SK-N-SH (cell line): ENCODE measurements around the gene PLA2G3. TPM values are rescaled to one million over a fixed set of nuclear protein-coding genes. Genes with fewer than 3 reads are reported as not detected.

Source experiments
- CTCF ChIA-PET: fragments of 300-600, 350-600 bp; formaldehyde crosslinking; extraction: SDS; loops from one replicate; lab custom pipeline; 2021; lab: Yijun Ruan, JAX
- POLR2A ChIA-PET: fragments of 350-600 bp; sonication (Branson Sonifier 250); formaldehyde crosslinking; extraction: SDS; loops from one replicate; lab custom pipeline; 2020; ENCODE audit warnings: antibody characterized with exemption, inconsistent platforms; lab: Yijun Ruan, JAX
- DNase-seq: peaks from one replicate; pipeline ENCODE4 v3.0.0; 2012
- H2AFZ ChIP-seq: fragments of 200-600 bp; sonication (generic); 2 replicates; pipeline ENCODE4 v1.8.1; 2016; ENCODE audit warnings: antibody characterized with exemption, mild to moderate bottlenecking, low read depth
- H3F3A ChIP-seq: fragments of 200-600 bp; sonication (generic); replicated peaks from 2 replicates; pipeline ENCODE3; 2016; ENCODE audit warnings: antibody characterized with exemption, mild to moderate bottlenecking; ENCODE audit not compliant: insufficient read depth
- H3K27ac ChIP-seq, 2 experiments: fragments of 200-500 bp in 1 of 2; fragments of 200-600 bp in 1 of 2; sonication (Bioruptor generic) in 1 of 2; sonication (generic), shearing (Covaris generic) in 1 of 2; 2 replicates each; pipeline versions ENCODE4 v1.5.1 to v1.6.1; 2014 to 2016; ENCODE audit warnings: low read depth in 2 of 2, inconsistent platforms in 1 of 2, low read length in 1 of 2, mild to moderate bottlenecking in 1 of 2, mixed read lengths in 1 of 2
- H3K27me3 ChIP-seq: fragments of 200-600 bp; sonication (generic), shearing (Covaris generic); 2 replicates; pipeline ENCODE4 v1.6.1; 2016; ENCODE audit warnings: mixed run types; ENCODE audit not compliant: insufficient read depth
- H3K36me3 ChIP-seq, 2 experiments: fragments of 200-500 bp in 1 of 2; fragments of 200-600 bp in 1 of 2; sonication (Bioruptor generic) in 1 of 2; sonication (generic) in 1 of 2; replicated peaks in 1 of 2; 2 replicates each; pipeline versions ENCODE3 to v1.5.1; 2014 to 2016; ENCODE audit warnings: low read length in 1 of 2, mild to moderate bottlenecking in 1 of 2; ENCODE audit not compliant: insufficient read depth in 2 of 2, control insufficient read depth in 1 of 2
- H3K4me1 ChIP-seq, 2 experiments: fragments of 200-500 bp in 1 of 2; fragments of 200-600 bp in 1 of 2; sonication (Bioruptor generic) in 1 of 2; sonication (generic), shearing (Covaris generic) in 1 of 2; 2 replicates each; pipeline versions ENCODE4 v1.5.1 to v1.6.1; 2014 to 2016; ENCODE audit warnings: low read depth in 1 of 2, low read length in 1 of 2, mixed run types in 1 of 2; ENCODE audit not compliant: insufficient read depth in 2 of 2, control insufficient read depth in 1 of 2
- H3K4me2 ChIP-seq: fragments of 200-600 bp; sonication (generic), shearing (Covaris generic); 2 replicates; pipeline ENCODE4 v1.6.1; 2017; ENCODE audit warnings: mixed run types
- H3K4me3 ChIP-seq, 2 experiments: fragments of 200-500 bp in 1 of 2; fragments of 200-600 bp in 1 of 2; sonication (Bioruptor generic) in 1 of 2; sonication (generic), shearing (Covaris generic) in 1 of 2; 2 replicates each; pipeline versions ENCODE4 v1.5.1 to v1.8.1; 2014 to 2016; ENCODE audit warnings: low read depth in 2 of 2, inconsistent platforms in 1 of 2, low read length in 1 of 2, mild to moderate bottlenecking in 1 of 2, mixed read lengths in 1 of 2, moderate library complexity in 1 of 2
- H3K79me2 ChIP-seq: fragments of 200-600 bp; sonication (generic); 2 replicates; pipeline ENCODE4 v1.8.1; 2017; ENCODE audit warnings: mild to moderate bottlenecking; ENCODE audit not compliant: insufficient read depth
- H3K9ac ChIP-seq: fragments of 200-600 bp; sonication (generic); 2 replicates; pipeline ENCODE4 v1.6.1; 2017; ENCODE audit warnings: mixed run types
- H3K9me2 ChIP-seq: fragments of 200-600 bp; sonication (generic); 2 replicates; pipeline ENCODE4 v1.6.1; 2017; ENCODE audit warnings: mixed run types
- H3K9me3 ChIP-seq: fragments of 200-600 bp; sonication (generic); 2 replicates; pipeline ENCODE4 v1.6.1; 2017; ENCODE audit warnings: mixed run types, mild to moderate bottlenecking, moderate library complexity
- H4K20me1 ChIP-seq: fragments of 200-600 bp; sonication (generic); 2 replicates; pipeline ENCODE4 v1.6.1; 2017; ENCODE audit warnings: mild to moderate bottlenecking, mixed run types; ENCODE audit not compliant: insufficient read depth
- CHD2 ChIP-seq: fragments of 150-350 bp; IDR thresholded peaks from 2 replicates; pipeline ENCODE4 v1.6.1; 2018; ENCODE audit warnings: low read length; ENCODE audit not compliant: partially characterized antibody
- ELF1 ChIP-seq: IDR thresholded peaks from 2 replicates; pipeline ENCODE4 v1.4.0; 2012
- EP300 ChIP-seq, 2 experiments: IDR thresholded peaks; 2 replicates each; pipeline versions ENCODE4 v1.4.0 to v1.6.1; 2012; ENCODE audit warnings: borderline replicate concordance in 1 of 2, low read depth in 1 of 2, low read length in 1 of 2
- EZH2phosphoT487 ChIP-seq: fragments of 200-600 bp; sonication (generic); IDR thresholded peaks from 2 replicates; pipeline ENCODE4 v1.6.1; 2017; ENCODE audit warnings: low read depth, mixed run types, mild to moderate bottlenecking, antibody characterized with exemption, moderate library complexity, borderline replicate concordance
- FOXM1 ChIP-seq: IDR thresholded peaks from 2 replicates; pipeline ENCODE4 v1.4.0; 2012; ENCODE audit warnings: low read depth, mild to moderate bottlenecking
- GABPA ChIP-seq: IDR thresholded peaks from 2 replicates; pipeline ENCODE4 v1.4.0; 2012; ENCODE audit warnings: low read depth, mild to moderate bottlenecking
- IRF3 ChIP-seq: fragments of 150-350 bp; IDR thresholded peaks from 2 replicates; pipeline ENCODE4 v1.6.1; 2016; ENCODE audit warnings: mild to moderate bottlenecking, low read depth, low read length
- JUND ChIP-seq: IDR thresholded peaks from 2 replicates; pipeline ENCODE4 v1.4.0; 2012
- MEF2A ChIP-seq: IDR thresholded peaks from 2 replicates; pipeline ENCODE4 v1.4.0; 2012; ENCODE audit warnings: low read depth, borderline replicate concordance
- MXI1 ChIP-seq: IDR thresholded peaks from 2 replicates; pipeline ENCODE4 v1.6.1; 2012; ENCODE audit warnings: mild to moderate bottlenecking, low read depth, low read length, improper control_type of control experiment
- NRF1 ChIP-seq: IDR thresholded peaks from 2 replicates; pipeline ENCODE4 v1.6.1; 2012; ENCODE audit warnings: low read depth, mild to moderate bottlenecking, low read length
- PBX3 ChIP-seq: IDR thresholded peaks from 2 replicates; pipeline ENCODE4; 2012
- RAD21 ChIP-seq: IDR thresholded peaks from 2 replicates; pipeline ENCODE4 v1.6.1; 2012; ENCODE audit warnings: mild to moderate bottlenecking, low read length
- RCOR1 ChIP-seq: fragments of 150-350 bp; IDR thresholded peaks from 2 replicates; pipeline ENCODE4 v1.6.1; 2017; ENCODE audit warnings: antibody characterized with exemption, low read length
- SIN3A ChIP-seq: IDR thresholded peaks from 2 replicates; pipeline ENCODE4 v1.6.1; 2012; ENCODE audit warnings: low read depth, mild to moderate bottlenecking, low read length, moderate library complexity, borderline replicate concordance
- TEAD4 ChIP-seq: IDR thresholded peaks from 2 replicates; pipeline ENCODE4 v1.4.0; 2012; ENCODE audit warnings: mild to moderate bottlenecking, borderline replicate concordance; ENCODE audit not compliant: insufficient read depth
- YY1 ChIP-seq: IDR thresholded peaks from 2 replicates; pipeline ENCODE4 v1.4.0; 2012; ENCODE audit warnings: low read depth, mild to moderate bottlenecking
- WGBS: methylation state at CpG from one replicate; pipeline ENCODE4 v1.1.6; 2017; ENCODE audit warnings: low lambda C conversion rate; 5-methylcytosine and 5-hydroxymethylcytosine counted together
- polyA plus RNA-seq, 3 experiments: library from polyadenylated mRNA; depleted of rRNA; stranded (reverse); fragments of >200 nt; gene quantifications; 2 replicates each; pipeline ENCODE4 v1.2.3, GENCODE V29; 2012
- TF ChIP-seq, protein P1 (sequence below): IDR thresholded peaks from 2 replicates; pipeline ENCODE4 v1.4.0; 2012; ENCODE audit warnings: low read depth

The PLA2G3 gene
- polyA plus RNA-seq, 1 of the 3 experiments (the other 2 are of a cell fraction) = not detected

DNA sequence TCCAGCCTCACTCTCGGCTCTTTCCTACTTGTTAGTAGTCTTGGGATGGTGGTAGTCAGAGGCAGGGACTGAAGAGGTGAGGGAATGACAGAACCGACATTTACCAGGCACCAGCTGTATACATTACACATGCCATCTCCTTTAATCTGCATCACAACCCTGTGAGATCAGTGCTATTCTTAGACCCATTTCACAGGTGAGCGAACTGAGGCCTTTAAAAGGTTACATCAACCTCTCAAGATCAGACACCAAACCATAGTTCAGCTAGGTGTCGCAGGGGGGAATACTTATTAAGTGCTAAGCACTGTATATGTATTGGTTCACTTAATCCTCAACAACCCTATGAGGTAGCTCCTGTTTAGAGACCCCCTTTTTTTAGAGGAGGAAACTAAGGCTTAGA is 5.6 kb downstream of the PLA2G3 start:
- Histone ChIP-seq H2AFZ (no peak overlapping the region), H3K4me2 (no peak overlapping the region), H4K20me1 (no peaks in the 10 kb centered on the region), H3K4me1 (no peaks in the 10 kb centered on the region; a peak in 1 of 4 replicates), H3K27ac (no peak overlapping the region), H3F3A (peaks cover 6% of the 10 kb centered on the region), H3K4me3 (no peak overlapping the region), H3K9ac (no peak overlapping the region), H3K27me3 (peaks cover 4% of the 10 kb centered on the region; the same call in 1 of the 2 replicates), H3K79me2 (no peaks in the 10 kb centered on the region), H3K9me2 (no peaks in the 10 kb centered on the region), H3K9me3 (no peaks in the 10 kb centered on the region), H3K36me3 (no peaks in the 10 kb centered on the region)
- POLR2A ChIA-PET = interaction anchor here (1.7 kb wide), 1 partner anchor 9 kb away, joined by 5 read pairs; no protein-coding TSS in a partner anchor
- no peak for TF ChIP-seq SIN3A
- no peak for TF ChIP-seq GABPA
- no peak for TF ChIP-seq CHD2
- no peak for TF ChIP-seq FOXM1
- no peak for TF ChIP-seq NRF1
- no peak for TF ChIP-seq JUND
- no peak for TF ChIP-seq TEAD4
- no peak for TF ChIP-seq RCOR1
- no peak for TF ChIP-seq ELF1
- no peak for TF ChIP-seq MEF2A
- no peak for TF ChIP-seq RAD21
- TF ChIP-seq YY1 = no peak
- TF ChIP-seq, protein P1, sequence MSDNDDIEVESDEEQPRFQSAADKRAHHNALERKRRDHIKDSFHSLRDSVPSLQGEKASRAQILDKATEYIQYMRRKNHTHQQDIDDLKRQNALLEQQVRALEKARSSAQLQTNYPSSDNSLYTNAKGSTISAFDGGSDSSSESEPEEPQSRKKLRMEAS = no peak
- no peak for TF ChIP-seq IRF3
- CTCF ChIA-PET = interaction anchor here (1.5 to 3.3 kb wide), 4 partner anchors 10 to 49 kb away, joined by 6 to 14 read pairs (median 11); partner anchors contain the start of gene SELENOM
- 73% methylated on average over 4 of the region's 4 CpGs for WGBS
- DNase-seq = no peak

- Histone ChIP-seq H3K36me3 (no peaks in the 10 kb centered on the region), H3K4me2 (no peak overlapping the region), H3K4me3 (no peak overlapping the region), H3K9me2 (no peaks in the 10 kb centered on the region), H3K27ac (no peak overlapping the region), H3K9me3 (no peaks in the 10 kb centered on the region), H3K79me2 (no peaks in the 10 kb centered on the region), H3F3A (peaks cover 6% of the 10 kb centered on the region), H4K20me1 (no peaks in the 10 kb centered on the region), H3K9ac (no peak overlapping the region), H3K4me1 (no peaks in the 10 kb centered on the region; a peak in 1 of 4 replicates), H3K27me3 (peaks cover 3% of the 10 kb centered on the region; the same call in 1 of the 2 replicates), H2AFZ (no peak overlapping the region)
- TF ChIP-seq EZH2phosphoT487 (no peak), MXI1 (no peak), EP300 (IDR thresholded peaks at IDR 0.05; ENCODE audit: borderline replicate concordance in 1 of 2, low read depth in 1 of 2, low read length in 1 of 2) (no peak), PBX3 (no peak), RAD21 (no peak)
- DNase-seq = peak; percentile 17
- ChIA-PET CTCF (interaction anchor here (3.3 kb wide), 1 partner anchor 26 kb away, joined by 14 read pairs; the partner anchor contains the start of gene SELENOM), POLR2A (no interaction called here)
- 100% methylated on average over 1 of the region's 19 CpGs for WGBS
Measured at GRCh38 chr22:31133911-31134310, 6.4 kb downstream of the PLA2G3 start.
